ENCODE results near the gene CLASRP. TPM values are rescaled to one million over a fixed set of nuclear protein-coding genes. Genes with fewer than 3 reads are reported as not detected.
"Not testable (repeated sequence)": the region's sequence is repeated elsewhere in the genome, so short reads cannot be mapped to it uniquely, and the experiment has no call there.

The CLASRP gene
- total RNA-seq, 1 donor from 2014 or later: 81.5 TPM

DNA sequence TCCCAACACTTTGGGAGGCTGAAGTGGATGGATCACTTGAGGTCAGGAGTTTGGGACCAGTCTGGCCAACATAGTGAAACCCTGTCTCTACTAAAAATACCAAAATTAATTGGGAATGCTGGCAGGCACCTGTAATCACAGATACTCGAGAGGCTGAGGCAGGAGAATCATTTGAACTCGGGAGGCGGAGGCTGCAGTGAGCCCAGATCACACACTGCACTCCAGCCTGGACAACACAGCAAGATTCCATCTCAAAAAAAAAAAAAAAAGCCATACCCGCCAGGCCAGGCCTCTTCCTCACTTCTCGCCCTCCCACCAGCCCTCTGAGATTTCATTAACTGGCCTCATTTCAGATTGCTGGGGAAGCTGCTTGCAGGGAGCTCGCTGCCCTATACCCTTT is 45.3 kb upstream of the CLASRP start:
- H3K27me3 Mint-ChIP-seq (ENCODE audit: unreplicated experiment): no peaks in the 10 kb centered on the region
- H3K27ac Mint-ChIP-seq (ENCODE audit: unreplicated experiment): no peak overlapping the region
- H3K4me1 Mint-ChIP-seq (ENCODE audit: unreplicated experiment): no peaks in the 10 kb centered on the region
- TF ChIP-seq CTCF (IDR thresholded peaks at IDR 0.05): no peak
- DNase-seq (ENCODE audit: extremely low spot score, unreplicated experiment): no peak
- no peaks in the 10 kb centered on the region for H3K9me3 Mint-ChIP-seq (ENCODE audit: unreplicated experiment)
- peaks cover 10% of the 10 kb centered on the region for H3K36me3 Mint-ChIP-seq (ENCODE audit: unreplicated experiment)
- H3K4me3 Mint-ChIP-seq (ENCODE audit: unreplicated experiment): no peak overlapping the region

DNA sequence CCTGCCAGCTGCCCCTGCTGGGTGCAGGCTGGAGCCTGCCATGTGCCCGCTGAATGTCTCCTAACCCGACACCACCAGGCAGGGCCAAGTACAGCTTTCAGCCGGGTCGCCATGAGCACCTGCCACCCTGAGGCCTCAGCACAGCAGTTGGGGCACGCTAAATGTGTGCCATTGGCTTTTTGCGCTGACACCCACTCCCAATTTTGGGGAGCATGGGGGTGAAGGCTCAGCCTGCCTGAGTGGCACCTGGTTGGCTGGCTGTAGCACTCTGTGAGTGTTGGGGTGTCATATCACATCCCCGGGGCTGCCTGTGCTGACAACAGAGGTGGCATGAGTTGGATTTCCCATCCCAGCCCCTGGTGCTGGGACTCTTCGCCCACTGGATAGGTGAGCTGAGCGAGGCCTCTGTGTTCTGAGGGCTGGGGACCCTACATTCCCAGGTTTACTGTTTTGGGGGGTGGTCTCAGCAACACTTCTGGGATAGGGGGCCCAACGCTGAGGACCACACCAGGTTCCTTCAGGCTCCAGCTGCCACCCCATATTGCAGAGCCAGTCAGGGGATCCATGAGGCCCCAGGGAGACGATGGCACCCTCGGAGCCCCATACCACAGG is 44.8 kb upstream of the CLASRP start:
- TF ChIP-seq CTCF (IDR thresholded peaks at IDR 0.05): no peak
- H3K27ac Mint-ChIP-seq (ENCODE audit: unreplicated experiment): no peak overlapping the region
- H3K36me3 Mint-ChIP-seq (ENCODE audit: unreplicated experiment): peaks cover 7% of the 10 kb centered on the region
- H3K27me3 Mint-ChIP-seq (ENCODE audit: unreplicated experiment): no peaks in the 10 kb centered on the region
- H3K4me1 Mint-ChIP-seq (ENCODE audit: unreplicated experiment): no peaks in the 10 kb centered on the region
- DNase-seq (ENCODE audit: extremely low spot score, unreplicated experiment): no peak
- no peaks in the 10 kb centered on the region for H3K9me3 Mint-ChIP-seq (ENCODE audit: unreplicated experiment)
- H3K4me3 Mint-ChIP-seq (ENCODE audit: unreplicated experiment): no peak overlapping the region

DNA sequence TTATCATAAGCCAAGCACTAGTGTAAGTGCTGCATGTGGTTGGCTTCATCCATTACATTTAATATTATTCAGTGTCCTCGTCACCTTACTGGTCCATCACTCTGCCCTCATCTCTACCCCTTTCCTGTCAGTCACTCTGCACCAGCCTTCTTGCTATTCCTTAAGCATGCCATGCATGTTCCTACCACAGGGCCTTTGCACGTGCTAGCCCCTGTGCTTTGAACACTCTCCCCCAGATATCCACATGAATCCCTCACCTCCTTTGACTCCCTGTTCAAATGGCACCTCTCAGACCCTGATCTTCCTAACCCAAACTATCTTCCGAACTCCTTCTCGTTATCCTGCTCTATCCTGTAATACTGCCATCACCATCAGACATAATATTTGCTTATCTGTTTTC is 40.8 kb upstream of the CLASRP start:
- TF ChIP-seq CTCF (IDR thresholded peaks at IDR 0.05): no peak
- Mint-ChIP-seq H3K4me3 (ENCODE audit: unreplicated experiment) (no peak overlapping the region), H3K36me3 (ENCODE audit: unreplicated experiment) (no peaks in the 10 kb centered on the region), H3K9me3 (ENCODE audit: unreplicated experiment) (no peaks in the 10 kb centered on the region), H3K27ac (ENCODE audit: unreplicated experiment) (no peak overlapping the region), H3K4me1 (ENCODE audit: unreplicated experiment) (peaks cover 6% of the 10 kb centered on the region), H3K27me3 (ENCODE audit: unreplicated experiment) (no peaks in the 10 kb centered on the region)
- no peak for DNase-seq (ENCODE audit: extremely low spot score, unreplicated experiment)

DNA sequence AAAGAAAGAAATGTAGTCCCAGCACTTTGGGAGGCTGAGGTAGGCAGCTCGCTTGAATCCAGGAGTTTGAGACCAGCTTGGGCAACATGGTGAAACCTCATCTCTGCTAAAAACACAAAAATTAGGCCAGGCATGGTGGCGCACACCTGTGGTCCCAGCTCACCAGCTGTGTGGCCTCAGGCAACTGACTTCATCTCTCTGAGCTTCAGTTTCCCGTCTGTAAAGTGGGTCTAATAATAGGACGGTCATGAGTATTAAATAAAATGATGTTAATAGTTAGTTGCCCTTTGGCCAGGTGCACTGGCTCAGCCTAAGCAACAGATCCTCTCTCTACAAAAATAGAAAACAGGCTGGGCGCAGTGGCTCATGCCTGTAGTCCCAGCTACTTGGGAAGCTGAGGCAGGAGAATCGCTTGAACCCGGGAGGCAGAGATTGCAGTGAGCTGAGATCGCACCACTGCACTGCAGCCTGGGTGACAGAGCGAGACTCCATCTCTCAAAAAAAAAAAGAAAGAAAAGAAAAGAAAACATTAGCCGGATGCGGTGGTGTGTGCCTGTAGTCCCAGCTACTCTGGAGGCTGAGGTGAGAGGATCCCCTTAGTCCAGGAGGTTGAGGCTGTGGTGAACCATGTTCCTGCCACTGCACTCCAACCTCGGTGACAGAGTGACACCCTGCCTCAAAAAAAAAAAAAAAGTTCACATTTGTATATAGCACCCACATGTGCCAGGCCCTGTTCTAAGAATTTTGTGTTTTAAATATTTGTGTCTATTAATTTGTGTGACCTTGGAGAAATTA is 39.5 kb upstream of the CLASRP start:
- not testable (repeated sequence) for DNase-seq (ENCODE audit: extremely low spot score, unreplicated experiment); H3K4me1 Mint-ChIP-seq (ENCODE audit: unreplicated experiment); H3K36me3 Mint-ChIP-seq (ENCODE audit: unreplicated experiment); H3K27ac Mint-ChIP-seq (ENCODE audit: unreplicated experiment); H3K9me3 Mint-ChIP-seq (ENCODE audit: unreplicated experiment); H3K27me3 Mint-ChIP-seq (ENCODE audit: unreplicated experiment)
- H3K4me3 Mint-ChIP-seq (ENCODE audit: unreplicated experiment): peak overlapping the region; percentile 14

- peak overlapping the region; percentile 60 for H3K4me3 Mint-ChIP-seq (ENCODE audit: unreplicated experiment)
- not testable (repeated sequence) for H3K36me3 Mint-ChIP-seq (ENCODE audit: unreplicated experiment); H3K27me3 Mint-ChIP-seq (ENCODE audit: unreplicated experiment); H3K4me1 Mint-ChIP-seq (ENCODE audit: unreplicated experiment); DNase-seq (ENCODE audit: extremely low spot score, unreplicated experiment); H3K9me3 Mint-ChIP-seq (ENCODE audit: unreplicated experiment); H3K27ac Mint-ChIP-seq (ENCODE audit: unreplicated experiment)
These were observed 38.2 kb upstream of the CLASRP start for GRCh38 chr19:45000665-45001064.

- peaks cover 6% of the 10 kb centered on the region for H3K4me1 Mint-ChIP-seq (ENCODE audit: unreplicated experiment)
- no peaks in the 10 kb centered on the region for H3K27me3 Mint-ChIP-seq (ENCODE audit: unreplicated experiment)
- no peak for TF ChIP-seq CTCF (IDR thresholded peaks at IDR 0.05)
- no peaks in the 10 kb centered on the region for H3K36me3 Mint-ChIP-seq (ENCODE audit: unreplicated experiment)
- peak; percentile 99 for DNase-seq (ENCODE audit: extremely low spot score, unreplicated experiment)
- no peaks in the 10 kb centered on the region for H3K9me3 Mint-ChIP-seq (ENCODE audit: unreplicated experiment)
- H3K4me3 Mint-ChIP-seq (ENCODE audit: unreplicated experiment): peak within 1 kb of the TSS; percentile 95
- H3K27ac Mint-ChIP-seq (ENCODE audit: unreplicated experiment): peak within 1 kb of the TSS; percentile 99
These were observed 37.6 kb upstream of the CLASRP start, which contains the start of gene RELB for GRCh38 chr19:45001087-45001739. RELB (plus strand) TSS chr19:45001464; CDS start chr19:45001580, 116 bp downstream.
